NCI-H82 treated with DMSO at 0.1 percent for 48 hours (cell line): ENCODE results near the gene RPS15.
"Not testable (repeated sequence)": the region's sequence is repeated elsewhere in the genome, so short reads cannot be mapped to it uniquely, and the experiment has no call there.

ENCODE experiments used
- DNase-seq: peaks from one replicate; lab custom pipeline; 2025; ENCODE audit not compliant: unreplicated experiment; lab: John Stamatoyannopoulos, UW

RPS15 gene

DNA sequence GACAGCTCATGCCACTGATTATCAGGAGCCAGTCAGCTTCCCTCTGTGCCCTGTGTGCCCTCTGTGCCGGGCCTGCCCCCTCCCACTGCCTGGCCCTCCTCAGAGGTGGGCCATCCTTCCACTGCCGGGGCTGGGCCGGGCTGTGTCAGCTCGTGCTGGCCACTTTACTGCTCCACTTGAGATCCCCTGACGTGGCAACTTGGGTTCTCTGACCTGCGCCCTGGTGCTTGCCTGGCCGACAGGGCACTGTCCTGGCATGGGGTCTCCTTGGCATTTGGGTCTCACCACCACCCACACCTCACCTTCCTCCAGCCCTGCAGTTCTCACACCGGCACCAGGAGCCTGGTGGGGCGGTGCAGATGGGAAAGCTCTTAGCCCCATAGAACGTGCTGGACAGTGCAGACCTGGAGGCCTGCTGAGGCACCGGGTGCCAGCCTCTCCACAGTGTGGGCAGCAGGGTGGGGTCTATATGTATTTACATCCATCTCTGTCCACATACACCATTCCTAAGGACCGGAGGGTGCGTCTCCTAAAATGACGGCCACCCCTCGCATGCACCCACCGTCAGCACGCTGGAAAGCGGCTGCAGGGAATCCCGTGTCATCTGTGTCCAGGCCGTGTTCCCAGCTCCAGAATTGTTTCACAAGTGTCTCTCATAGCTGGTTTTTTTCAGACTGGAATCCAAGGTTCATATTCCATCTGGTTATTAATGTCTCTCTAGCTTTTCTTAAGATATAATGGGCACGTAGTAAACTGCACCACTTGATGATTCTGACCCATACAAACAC is 19.1 kb upstream of the RPS15 start:
- DNase-seq = no peak

DNA sequence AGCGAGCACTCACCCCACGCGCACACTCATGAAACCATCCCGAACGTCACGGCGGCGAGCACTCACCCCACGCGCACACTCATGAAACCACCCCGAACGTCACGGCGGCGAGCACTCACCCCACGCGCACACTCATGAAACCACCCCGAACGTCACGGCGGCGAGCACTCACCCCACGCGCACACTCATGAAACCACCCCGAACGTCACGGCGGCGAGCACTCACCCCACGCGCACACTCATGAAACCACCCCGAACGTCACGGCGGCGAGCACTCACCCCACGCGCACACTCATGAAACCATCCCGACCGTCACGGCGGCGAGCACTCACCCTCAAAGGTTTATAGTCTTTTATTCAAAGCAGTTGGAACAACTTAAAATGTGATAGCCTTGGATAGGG is 18.1 kb upstream of the RPS15 start:
- DNase-seq = not testable (repeated sequence)

DNA sequence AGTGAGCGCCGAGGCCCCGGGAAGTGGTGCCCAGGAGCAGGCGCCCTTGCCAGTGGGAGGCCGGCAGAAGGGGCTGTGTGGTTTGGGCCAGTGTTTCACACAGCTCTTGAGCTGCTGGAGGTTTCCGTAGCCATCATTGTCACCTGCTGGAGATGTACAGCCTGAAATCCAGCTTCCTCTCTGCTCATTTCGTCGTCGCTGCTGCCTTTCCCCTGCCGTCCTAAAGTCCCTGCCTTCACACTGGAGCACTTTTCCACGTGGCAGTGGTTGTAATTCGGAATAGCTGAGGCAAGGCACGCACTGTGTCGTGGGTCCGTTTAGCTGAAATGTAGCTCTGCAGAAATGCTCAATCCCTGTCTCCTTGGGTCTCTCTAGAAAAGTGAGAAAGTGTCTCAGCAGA is 17.6 kb upstream of the RPS15 start:
- no peak for DNase-seq

DNA sequence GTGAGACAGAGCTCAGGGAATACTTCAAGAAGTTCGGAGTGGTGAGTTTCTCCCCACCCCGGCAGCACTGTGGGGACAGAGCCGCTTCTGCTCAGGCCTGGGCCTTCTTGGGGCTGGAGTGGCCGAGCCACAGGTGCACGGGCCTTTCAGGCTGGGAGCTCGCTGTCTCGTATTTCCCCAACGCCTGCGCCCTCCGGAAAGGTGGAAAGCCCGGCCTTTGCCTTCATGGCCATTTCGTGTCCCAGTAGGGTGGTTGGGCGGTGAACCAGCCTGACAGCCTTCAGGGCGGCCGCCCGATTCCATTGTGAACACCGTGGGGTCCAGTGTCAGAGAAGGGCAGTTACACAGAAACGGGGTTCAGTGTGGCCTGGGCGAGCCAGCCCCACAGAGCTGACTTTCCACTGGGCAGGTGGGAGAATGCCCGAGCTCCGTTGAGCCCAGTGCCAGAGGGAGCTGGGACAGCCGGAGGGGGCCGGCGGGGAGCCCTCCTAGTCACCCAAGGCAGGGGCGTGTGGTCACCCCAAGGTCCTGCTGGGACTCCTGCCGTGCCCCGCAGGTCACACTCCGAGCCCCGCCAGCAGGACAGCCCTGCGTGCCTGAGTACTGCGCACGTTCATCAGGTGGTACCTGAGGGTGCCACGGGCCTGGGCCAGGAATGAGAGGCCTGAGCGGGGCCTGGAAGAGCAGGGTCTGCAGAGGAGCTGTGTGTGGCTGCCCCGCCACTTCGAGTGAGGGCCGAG is 16.8 kb upstream of the RPS15 start:
- no peak for DNase-seq

DNA sequence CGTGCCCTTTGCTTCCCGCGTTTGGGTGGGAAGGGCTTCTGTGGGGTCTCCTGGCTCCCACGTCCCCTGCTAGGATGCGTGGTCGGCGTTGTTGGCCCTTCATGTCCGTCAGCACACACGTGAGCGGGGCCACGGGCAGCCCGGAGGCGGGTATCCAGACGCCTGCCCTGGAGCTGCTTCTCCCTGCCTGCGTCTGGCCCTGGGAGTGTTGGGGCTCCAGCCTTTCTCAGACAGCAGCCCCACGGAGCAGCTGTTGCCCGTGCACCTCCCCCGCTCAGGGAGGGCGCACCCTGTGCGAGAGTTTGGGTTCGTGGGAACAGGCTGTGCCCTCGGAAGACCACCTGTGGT is 16.3 kb upstream of the RPS15 start:
- DNase-seq = no peak

DNA sequence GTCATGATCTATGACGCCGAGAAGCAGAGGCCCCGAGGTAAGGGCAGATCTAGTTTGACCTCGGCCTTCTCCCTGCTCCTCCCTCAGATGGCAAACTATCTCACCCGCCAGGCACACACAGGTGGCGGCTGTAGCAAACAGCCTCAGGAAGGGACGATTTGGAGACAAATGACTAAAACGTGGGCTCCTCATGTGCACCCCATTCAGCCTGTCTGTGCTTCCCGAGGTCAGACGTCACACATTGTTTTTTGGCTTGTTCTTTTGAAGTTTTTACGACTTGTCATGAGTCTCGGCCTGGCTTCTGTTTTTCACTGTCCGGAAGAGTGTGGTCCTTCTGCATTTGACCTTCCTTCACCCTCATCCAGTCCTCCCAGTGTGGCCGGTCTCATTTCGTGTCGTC is 15.8 kb upstream of the RPS15 start:
- DNase-seq = no peak

DNA sequence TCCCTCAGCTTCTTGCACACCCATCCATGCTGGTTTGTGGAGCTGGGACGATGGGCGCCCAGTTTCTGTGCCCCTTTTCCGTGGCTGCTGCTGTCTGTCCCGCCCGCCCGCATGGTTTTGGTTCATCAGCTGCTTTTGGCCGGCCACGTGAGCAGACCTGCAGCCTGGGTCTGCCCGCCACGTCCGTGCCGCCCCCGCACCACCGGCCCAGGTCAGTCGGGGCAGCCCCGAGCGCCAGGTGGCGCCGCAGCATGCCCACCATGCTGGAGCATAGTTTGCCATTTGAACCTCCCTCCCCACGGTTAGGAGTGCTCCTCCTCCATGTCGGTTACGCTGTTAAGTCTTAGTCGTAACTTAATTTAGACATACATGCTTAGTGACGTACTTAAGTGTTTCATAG is 15.3 kb upstream of the RPS15 start:
- no peak for DNase-seq

DNA sequence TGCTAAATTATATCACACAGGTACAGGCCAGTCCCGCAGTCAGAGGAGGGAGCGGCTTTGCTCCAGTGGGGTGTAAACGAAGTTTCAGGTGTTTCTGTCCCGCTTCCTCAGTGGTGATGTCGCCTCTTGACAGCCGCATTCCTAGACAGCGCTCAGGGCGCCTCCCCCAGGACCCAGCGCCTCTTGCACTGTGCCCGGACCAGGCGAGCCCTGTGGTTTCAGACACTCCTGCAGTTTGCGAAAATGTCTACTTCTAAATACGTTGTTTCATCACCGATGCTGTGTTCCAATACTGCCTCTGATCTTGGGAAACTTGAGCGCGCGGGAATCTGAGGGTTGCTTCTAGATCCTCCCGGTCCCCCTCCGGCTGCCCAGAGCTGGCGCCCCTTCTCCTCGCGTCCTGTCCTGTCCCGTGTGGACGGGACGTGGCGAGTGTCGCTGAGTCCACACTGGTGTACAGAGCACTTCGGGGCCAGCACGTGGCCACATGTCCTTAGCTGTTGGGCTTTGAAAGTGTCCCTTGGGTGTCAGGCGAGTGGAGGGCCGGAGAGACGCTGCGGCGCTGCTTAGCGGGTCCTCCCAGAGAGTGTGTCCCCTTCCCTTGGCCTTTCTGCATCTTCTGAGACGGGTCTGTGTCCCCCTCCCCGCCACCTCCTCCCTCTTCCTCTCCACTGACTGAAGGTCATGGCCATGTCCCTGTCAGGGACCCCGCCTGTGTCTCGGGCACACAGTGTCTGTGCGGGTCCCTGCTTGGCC is 14.6 kb upstream of the RPS15 start:
- DNase-seq = no peak

DNA sequence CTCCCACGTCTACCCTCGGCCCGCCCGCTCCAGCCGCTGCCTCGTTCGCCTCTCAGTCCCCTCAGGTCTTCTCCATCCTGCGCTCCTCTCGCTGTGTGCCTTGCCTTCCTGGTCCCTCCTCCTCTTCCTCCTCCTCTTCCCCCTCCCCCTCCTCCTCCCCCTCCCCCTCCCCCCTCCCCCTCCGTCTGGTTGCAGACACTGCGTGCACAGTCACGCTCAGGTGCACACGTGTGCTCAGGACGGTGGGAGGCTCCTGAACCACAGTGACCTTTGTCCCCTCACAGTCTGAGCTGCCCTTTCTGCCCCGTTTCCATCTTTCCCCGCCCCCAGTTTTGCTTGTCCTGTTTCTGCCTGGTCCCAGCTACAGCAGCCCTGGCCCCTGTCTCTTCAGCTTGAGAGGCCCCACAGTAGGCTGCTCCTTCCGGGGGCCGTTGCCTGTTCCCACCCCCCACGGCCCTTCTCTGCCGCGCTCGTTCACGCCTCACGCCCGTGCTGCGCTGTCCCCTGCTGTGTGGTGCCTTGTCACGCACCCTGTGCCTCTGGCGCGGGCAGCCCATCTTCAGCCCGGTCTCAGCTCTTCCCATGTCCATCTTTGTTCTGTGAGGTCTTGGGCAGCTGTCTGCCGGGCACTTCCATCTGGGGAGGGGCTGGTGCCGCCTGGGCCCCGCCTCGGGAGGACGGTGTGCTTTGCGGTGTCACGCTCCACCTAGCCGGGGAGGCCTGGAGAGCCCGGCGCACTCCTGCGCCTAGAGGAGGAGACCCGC is 13.8 kb upstream of the RPS15 start:
- no peak for DNase-seq

DNA sequence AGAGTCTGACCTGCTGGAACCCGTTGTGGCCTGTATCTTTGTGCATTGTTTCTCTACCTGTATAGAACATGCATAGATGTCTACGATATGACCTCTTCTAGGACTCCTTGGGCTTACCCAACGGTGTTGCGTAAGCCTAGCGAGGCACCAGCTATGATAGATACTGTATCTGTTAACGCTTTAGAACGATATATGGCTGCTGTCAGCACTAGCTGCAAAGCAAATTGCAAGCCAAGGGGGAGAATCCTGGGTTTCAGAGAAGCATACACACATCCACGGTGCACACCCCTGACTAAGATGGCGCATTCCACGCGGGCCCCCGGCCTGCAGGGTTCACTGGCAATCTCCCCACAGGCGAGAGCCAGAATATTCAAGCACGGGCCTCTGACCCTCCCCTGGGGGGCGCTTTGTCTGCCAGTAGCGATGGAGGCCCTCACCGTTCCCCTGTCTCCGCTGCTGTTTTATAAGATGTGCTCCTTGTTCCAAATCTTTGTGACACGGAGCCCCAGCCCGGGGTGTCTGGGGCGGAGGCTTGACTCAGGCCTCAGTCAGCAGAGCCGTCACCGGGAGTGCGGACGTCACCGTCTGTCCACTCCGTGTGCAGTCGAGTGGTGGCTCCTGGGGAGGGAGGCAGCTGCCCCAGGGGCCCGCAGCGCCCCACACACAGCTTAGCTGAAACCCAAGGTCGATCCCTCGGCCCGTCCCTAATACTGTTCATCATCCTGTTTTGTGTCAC is 12.9 kb upstream of the RPS15 start:
- no peak for DNase-seq

DNA sequence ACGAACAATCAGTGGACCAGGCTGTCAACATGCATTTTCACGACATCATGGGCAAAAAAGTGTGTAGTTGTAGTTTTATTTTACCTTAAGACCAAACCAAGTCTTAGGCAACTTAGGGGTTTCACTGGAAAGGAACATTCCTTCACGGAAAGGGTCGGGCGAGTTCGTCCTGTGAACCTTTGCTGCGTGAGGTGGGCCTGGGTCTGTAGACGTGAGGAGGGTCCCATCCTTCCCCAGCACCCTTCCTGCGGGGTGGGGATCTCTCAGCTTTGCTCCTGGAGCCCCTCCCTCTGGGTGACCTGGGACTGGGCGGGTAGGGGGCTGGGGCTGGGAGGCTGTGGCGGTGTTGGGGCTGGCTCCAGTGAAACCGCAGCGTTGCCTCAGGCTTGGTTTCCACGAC is 12.3 kb upstream of the RPS15 start:
- DNase-seq = no peak

DNA sequence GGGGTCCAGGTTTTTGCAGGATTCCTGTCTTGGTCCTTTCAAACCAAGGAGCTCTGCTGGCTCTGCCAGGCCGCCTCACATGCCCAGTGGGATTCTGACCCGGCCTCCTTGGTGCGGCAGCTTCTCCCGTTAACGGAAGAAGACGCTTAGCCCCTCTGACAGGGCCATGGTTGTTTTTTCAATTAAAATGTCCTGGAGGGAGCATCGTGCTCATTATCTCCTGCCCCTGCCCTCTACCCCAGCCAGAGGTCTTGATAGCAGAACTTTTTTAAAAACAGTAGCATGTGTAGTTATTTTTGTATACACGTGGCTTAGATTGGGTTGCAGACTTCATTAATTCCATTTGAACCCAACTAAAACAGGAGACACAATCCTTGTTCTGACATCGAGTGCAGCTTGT is 11.5 kb upstream of the RPS15 start:
- no peak for DNase-seq

DNA sequence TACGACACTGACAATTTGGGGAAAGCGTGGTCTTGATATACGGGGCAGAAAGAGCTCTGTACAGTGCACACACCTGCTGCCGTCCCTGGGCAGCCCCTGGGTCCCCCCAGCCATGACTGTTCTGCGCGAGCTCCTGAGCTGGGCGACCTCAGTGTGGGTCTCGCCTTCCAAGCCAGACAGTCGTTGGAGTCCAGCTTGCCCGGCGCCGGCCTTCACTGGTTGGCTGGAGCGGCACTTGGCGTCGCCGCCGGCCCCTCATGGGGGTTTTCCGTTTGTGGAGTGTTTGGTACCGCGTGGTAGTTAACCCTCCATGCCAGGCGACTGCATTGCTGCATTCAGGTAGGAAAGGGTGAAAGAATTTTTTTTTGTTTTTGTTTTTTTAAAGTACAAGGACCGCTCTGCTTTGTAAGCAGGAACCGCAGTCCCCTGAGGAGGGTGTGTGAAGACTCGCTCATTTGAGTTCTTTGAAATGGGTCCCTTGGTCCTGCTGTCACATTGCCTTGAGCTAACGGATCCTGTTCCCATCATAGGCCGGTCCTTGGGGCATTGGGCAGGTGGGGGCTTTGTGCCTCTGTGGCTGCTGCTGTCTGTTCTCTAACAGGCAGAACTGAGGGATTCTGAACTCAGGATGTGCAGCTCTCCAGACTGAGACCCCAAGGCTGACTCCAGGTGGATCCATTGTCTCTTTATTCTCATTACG is 10.8 kb upstream of the RPS15 start:
- DNase-seq = no peak

DNA sequence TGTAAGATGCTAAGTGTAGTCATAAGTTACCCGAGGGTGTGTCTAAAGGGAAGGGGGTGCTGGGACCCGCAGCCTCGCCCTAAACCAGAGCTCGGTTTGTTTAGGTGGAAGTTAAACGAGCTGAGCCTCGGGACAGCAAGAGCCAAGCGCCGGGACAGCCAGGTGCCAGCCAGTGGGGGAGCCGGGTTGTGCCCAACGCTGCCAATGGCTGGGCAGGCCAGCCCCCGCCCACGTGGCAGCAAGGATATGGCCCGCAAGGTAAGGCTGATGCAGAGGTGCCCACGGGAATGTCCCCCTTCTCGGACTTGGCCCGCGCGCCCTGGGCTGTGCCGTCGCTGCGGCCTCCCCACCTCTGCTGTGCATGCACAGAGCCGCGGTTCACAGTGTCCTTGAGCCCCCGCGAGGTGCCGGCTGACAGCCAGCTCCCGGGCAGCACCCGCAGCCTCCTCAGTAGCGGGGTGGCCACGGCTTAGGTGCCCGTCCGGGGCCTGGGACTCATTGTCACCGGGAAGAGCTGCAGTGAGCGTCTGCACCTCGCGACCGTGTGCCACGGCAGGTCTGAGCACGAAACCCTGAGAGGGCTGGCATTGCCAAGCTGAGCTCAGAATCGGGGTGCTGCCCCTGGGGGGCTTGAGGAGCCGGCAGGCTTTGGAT is 9.3 kb upstream of the RPS15 start:
- DNase-seq = no peak

DNA sequence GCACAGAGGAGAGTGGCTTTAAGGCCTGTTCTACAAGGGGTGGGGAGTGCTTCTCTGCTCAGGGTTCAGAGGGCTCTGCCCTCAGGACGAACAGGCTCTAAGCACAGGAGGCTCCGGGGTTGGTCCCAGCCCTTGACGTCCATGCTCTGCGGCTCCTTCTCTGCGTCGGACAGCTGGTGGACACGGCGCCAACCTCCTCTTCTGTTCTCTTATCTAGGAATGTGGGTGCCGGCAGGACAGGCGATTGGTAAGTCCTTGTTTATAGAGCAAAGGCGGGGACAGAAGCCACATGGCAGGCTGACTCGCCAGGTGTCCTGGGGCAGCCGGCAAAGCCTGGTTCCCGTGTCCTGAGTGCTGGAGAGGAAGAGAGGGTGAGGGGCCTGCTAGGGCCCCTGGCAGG is 8.4 kb upstream of the RPS15 start:
- DNase-seq = no peak

DNA sequence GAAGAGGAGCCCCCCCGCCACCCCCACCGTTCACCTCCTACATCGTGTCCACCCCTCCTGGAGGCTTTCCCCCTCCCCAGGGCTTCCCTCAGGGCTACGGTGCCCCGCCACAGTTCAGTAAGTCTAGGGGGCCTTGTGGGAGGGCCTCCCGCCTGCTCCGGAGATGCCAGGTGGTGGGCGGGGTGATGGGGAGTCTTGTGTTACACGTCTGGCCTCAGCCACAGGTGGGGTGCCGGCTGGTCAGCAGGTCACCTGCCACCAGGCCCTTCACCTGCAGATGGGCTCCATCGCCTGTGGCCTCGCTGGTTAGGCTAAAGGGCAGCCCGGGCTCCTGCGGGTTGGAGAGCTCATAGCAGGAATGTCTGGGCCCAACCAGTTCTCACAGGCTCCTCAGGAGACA is 8.0 kb upstream of the RPS15 start:
- no peak for DNase-seq

DNA sequence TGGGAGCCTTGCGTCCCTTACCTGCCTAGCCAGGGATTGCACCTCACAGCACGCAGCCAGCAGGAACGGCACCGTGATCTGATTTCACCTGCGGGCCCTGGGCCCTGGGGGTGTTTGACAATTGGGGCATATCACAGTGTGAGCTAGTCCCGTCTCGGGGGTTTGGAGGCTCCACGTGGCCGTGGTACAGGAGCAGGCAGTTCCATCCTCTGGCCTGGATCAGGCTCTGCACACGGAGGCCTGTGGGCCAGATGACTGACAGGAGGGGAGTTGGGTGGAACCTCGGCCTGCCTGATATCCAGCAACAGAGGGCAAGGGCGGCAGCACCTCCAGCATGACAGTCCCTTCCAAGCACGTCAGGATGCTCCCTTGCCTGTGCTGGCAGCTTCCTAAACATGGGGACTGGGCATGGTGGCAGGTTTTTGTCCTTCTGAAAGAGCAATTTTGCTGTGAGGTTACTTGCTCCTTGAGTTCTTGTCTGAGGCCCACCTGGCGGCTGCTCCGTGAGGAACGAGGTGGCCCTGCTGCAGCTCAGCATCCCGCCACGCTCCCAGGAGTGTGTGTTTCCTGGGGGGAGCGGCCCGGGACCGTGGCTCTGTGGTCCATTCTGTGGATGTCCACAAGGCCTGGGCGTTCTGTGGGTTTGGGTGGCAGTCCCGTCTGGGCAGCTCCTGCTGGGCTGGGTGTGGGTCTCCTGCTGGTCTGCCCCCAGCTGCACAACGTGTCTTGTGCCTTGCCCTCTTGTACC is 6.3 kb upstream of the RPS15 start:
- DNase-seq = no peak

DNA sequence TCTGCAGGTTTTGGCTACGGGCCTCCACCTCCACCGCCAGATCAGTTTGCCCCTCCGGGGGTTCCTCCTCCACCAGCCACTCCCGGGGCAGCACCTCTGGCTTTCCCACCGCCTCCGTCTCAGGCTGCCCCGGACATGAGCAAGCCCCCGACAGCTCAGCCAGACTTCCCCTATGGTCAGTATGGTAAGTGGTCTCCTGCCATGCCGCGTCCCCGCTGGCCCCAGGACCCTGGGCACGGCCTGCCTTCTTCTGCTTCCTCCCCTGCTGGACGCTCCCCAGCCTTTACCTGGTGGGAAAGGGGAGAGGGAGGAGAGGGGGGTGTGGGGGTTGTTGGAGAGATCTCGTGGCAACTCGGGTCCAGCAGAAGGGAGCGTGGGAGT is 5.7 kb upstream of the RPS15 start:
- no peak for DNase-seq
